Astrocyte (in vitro differentiated cells and primary cell): Measurements from ENCODE around the gene CTSW.

Source experiments
- EZH2 ChIP-seq: IDR thresholded peaks from 2 replicates; pipeline ENCODE4 v1.6.1; 2012; ENCODE audit warnings: mild to moderate bottlenecking, low read length, inconsistent platforms; ENCODE audit not compliant: insufficient read depth
- TF ChIP-seq, protein P1 (sequence below): IDR thresholded peaks from 2 replicates; pipeline ENCODE4 v1.5.1; 2011; ENCODE audit warnings: low read depth, mild to moderate bottlenecking, inconsistent platforms, low read length, moderate library complexity; ENCODE audit not compliant: insufficient read depth

DNA sequence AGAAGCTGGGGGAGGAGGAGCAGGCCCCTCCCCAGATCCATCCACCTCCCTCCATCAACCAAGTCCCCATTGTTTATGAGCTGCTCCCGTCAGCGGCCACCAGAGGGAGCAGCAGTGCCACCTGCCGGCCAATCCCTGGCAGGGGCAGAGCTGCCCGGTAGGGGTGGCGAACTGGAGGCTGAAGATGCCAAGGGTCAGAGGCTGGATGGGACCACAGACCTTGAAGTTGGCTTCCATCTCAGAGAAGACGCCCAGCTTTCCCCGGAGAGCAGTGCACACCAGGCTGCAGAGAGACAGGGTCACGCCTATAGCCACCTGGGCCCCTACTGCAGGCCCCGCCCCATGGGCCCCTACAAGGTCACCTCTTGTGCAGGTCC lies 5.1 kb downstream of the CTSW start:
- TF ChIP-seq, protein P1, sequence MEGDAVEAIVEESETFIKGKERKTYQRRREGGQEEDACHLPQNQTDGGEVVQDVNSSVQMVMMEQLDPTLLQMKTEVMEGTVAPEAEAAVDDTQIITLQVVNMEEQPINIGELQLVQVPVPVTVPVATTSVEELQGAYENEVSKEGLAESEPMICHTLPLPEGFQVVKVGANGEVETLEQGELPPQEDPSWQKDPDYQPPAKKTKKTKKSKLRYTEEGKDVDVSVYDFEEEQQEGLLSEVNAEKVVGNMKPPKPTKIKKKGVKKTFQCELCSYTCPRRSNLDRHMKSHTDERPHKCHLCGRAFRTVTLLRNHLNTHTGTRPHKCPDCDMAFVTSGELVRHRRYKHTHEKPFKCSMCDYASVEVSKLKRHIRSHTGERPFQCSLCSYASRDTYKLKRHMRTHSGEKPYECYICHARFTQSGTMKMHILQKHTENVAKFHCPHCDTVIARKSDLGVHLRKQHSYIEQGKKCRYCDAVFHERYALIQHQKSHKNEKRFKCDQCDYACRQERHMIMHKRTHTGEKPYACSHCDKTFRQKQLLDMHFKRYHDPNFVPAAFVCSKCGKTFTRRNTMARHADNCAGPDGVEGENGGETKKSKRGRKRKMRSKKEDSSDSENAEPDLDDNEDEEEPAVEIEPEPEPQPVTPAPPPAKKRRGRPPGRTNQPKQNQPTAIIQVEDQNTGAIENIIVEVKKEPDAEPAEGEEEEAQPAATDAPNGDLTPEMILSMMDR = peak; percentile 89
- TF ChIP-seq EZH2 = no peak
